ENCODE results near the gene IFT81. TPM values are rescaled to one million over a fixed set of nuclear protein-coding genes. Genes with fewer than 3 reads are reported as not detected.

The IFT81 gene
- total and polyA plus RNA-seq, 2 donors from 2014 or later, result 6.5 to 16.6 TPM

DNA sequence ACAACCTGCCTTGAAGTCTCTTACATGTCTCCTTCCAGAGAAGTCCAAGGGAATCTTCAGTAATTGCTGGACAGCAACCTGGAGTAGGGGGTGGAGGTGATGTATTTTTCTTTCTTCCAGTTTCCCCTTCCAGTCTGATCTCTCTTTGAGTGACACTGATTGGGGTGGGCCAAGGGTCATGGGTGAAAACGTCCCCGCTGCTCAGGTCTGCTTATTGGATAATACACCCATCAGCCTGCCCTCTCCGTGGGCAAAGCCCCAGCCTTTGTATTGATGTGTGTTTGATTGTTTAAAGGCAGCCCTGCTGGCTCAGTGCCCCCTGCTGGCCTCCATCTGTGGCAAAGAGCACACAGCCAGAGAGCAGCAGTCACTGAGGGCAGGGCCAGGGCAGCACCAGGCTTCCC, 121.2 kb downstream of the IFT81 start:
- DNase-seq (no peak), FAIRE-seq (no peak)
- Histone ChIP-seq H3K4me3 (ENCODE audit: low read length in 3 of 3) (no peak overlapping the region), H3K27ac (ENCODE audit: low read depth in 2 of 2, low read length in 2 of 2) (peak overlapping the region in 1 of 2 donors; percentile 29), H3K9ac (ENCODE audit: low read length in 3 of 3) (no peak overlapping the region), H3K36me3 (ENCODE audit: control insufficient read depth in 2 of 3, insufficient read depth in 3 of 3, low read length in 3 of 3) (peaks cover 0 to 5% (median 0%) of the 10 kb centered on the region in 3 donors), H3K9me3 (ENCODE audit: control insufficient read depth in 2 of 3, insufficient read depth in 1 of 3, low read length in 3 of 3) (no peaks in the 10 kb centered on the region), H3K27me3 (ENCODE audit: control insufficient read depth, insufficient read depth, low read length) (no peaks in the 10 kb centered on the region), H3K4me1 (ENCODE audit: control insufficient read depth in 2 of 3, insufficient read depth in 2 of 3, low read depth in 1 of 3, low read length in 3 of 3) (peaks cover 11 to 53% (median 40%) of the 10 kb centered on the region in 3 donors)
- intact Hi-C loops (cut with DNase I), result no loop called here
- TF ChIP-seq CTCF (IDR thresholded peaks at IDR 0.05; ENCODE audit: borderline replicate concordance, extremely low read depth, insufficient read depth), result no peak

DNA sequence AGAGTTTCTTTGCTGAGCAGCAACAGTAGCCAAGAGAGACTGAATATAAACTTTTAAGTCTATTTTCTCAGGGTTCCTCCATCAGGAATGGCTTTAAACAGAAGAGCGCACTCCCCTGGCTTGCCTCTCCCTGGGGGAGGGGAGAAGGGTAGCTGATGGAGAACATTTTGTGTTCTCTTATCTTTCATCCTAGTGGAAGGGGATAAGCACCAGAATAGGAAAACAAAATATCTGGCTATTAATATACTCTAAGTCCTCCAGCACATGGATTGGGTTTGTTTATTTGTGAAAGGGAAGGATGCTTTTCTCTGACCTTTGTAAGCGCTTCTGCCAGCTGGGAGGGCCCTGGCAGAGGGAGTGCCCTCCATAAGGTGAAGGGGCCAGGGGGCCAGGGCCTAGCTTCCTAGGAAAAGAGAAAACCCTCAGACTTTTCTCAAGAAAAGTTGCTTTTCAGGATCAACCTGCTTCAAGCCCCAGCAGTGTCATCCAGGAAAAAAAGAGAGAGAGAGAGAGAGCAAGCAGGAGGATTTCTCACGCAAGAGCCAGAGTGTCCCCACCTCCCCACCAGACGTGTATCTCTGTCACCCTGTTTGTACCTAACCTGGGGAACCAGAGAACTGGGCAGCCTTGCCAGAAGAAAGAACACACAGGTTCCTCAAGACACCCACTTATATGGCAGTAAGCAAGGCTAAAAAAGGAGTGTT, 122.6 kb downstream of the IFT81 start:
- Histone ChIP-seq H3K9ac (ENCODE audit: low read length in 3 of 3) (peak overlapping the region in 1 of 3 donors; percentile 4), H3K27ac (ENCODE audit: low read depth in 2 of 2, low read length in 2 of 2) (peak overlapping the region; percentile 82 to 88), H3K36me3 (ENCODE audit: control insufficient read depth in 2 of 3, insufficient read depth in 3 of 3, low read length in 3 of 3) (peaks cover 0 to 5% (median 0%) of the 10 kb centered on the region in 3 donors), H3K4me1 (ENCODE audit: control insufficient read depth in 2 of 3, insufficient read depth in 2 of 3, low read depth in 1 of 3, low read length in 3 of 3) (peaks cover 11 to 59% (median 45%) of the 10 kb centered on the region in 3 donors), H3K27me3 (ENCODE audit: control insufficient read depth, insufficient read depth, low read length) (no peaks in the 10 kb centered on the region), H3K9me3 (ENCODE audit: control insufficient read depth in 2 of 3, insufficient read depth in 1 of 3, low read length in 3 of 3) (no peaks in the 10 kb centered on the region), H3K4me3 (ENCODE audit: low read length in 3 of 3) (no peak overlapping the region)
- intact Hi-C loops (cut with DNase I), result no loop called here
- no peak for FAIRE-seq
- DNase-seq, result peak in 2 of 5 donors; percentile 44 to 49
- no peak for TF ChIP-seq CTCF (IDR thresholded peaks at IDR 0.05; ENCODE audit: borderline replicate concordance, extremely low read depth, insufficient read depth)

DNA sequence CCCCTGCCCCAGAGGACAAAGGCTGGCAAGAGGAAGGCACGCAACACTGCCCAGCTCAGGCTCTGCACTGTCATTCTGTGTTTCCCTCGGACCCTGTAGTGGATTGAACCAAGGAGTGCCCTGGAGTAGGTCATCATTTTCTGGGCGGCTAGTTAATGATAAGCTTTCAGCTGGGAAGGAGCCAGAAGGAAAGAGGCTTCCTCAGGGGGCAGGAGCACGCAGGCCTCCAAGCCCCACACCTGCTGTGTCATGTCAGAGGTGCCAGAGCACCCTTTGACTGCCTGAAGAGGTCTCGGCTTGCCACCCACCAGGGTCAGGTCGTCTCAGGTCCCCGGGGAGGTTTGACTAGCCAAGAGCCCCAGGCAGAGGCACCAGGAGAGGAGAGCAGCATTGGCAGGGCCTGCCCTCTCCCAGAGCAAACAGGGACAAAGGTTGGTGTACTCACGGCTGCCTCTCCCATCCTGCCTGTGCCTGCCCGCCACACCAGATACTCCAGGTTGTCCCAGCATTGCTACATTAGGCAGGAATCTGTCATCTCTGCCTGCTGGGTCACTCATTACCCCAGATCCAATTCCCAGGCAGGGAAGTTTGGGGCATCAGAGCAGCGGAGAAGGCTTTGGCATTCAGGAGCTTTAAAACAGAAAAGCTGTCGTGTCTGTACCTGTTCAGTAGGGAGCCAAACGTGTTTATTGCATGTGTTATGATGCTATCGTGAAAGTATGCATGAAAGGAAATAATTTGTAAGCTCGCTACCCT, 123.4 kb downstream of the IFT81 start:
- H3K27ac ChIP-seq (ENCODE audit: low read depth in 2 of 2, low read length in 2 of 2), result peak overlapping the region; percentile 82 to 88
- no peaks in the 10 kb centered on the region for H3K9me3 ChIP-seq (ENCODE audit: control insufficient read depth in 2 of 3, insufficient read depth in 1 of 3, low read length in 3 of 3)
- peak overlapping the region in 2 of 3 donors; percentile 5 to 53 for H3K9ac ChIP-seq (ENCODE audit: low read length in 3 of 3)
- intact Hi-C loops (cut with DNase I), result no loop called here
- FAIRE-seq, result no peak
- H3K4me3 ChIP-seq (ENCODE audit: low read length in 3 of 3), result peak overlapping the region in 2 of 3 donors; percentile 14 to 45
- no peak for TF ChIP-seq CTCF (IDR thresholded peaks at IDR 0.05; ENCODE audit: borderline replicate concordance, extremely low read depth, insufficient read depth)
- no peaks in the 10 kb centered on the region for H3K27me3 ChIP-seq (ENCODE audit: control insufficient read depth, insufficient read depth, low read length)
- peaks cover 11 to 59% (median 45%) of the 10 kb centered on the region in 3 donors for H3K4me1 ChIP-seq (ENCODE audit: control insufficient read depth in 2 of 3, insufficient read depth in 2 of 3, low read depth in 1 of 3, low read length in 3 of 3)
- peaks cover 0 to 5% (median 0%) of the 10 kb centered on the region in 3 donors for H3K36me3 ChIP-seq (ENCODE audit: control insufficient read depth in 2 of 3, insufficient read depth in 3 of 3, low read length in 3 of 3)
- DNase-seq, result peak; percentile 61 to 85 (median 79)

All from kidney (tissue), 14 donors.